Uterus (tissue), 4 donors: ENCODE data around the gene DCP2. TPM values are rescaled to one million over a fixed set of nuclear protein-coding genes. Genes with fewer than 3 reads are reported as not detected.
"Not testable (repeated sequence)": the region's sequence is repeated elsewhere in the genome, so short reads cannot be mapped to it uniquely, and the experiment has no call there.

Source experiments
- DNase-seq, 2 donors: peaks; one replicate each; pipeline ENCODE4 v3.0.0-alpha.2; 2019 to 2020
- H3K27ac ChIP-seq, 2 donors: fragments of 200-600 bp; sonication (generic); 1 replicate in 1 of 2; 2 replicates in 1 of 2; pipeline ENCODE4 v1.5.1; 2016 to 2018
- H3K27me3 ChIP-seq, 2 donors: fragments of 200-600 bp; sonication (generic); one replicate each; pipeline ENCODE4 v1.5.1; 2018 to 2019; ENCODE audit warnings: control low read depth in 1 of 2
- H3K36me3 ChIP-seq, 2 donors: fragments of 200-600 bp; sonication (generic); one replicate each; pipeline ENCODE4 v1.5.1; 2019; ENCODE audit warnings: control low read depth in 1 of 2
- H3K4me1 ChIP-seq, 2 donors: fragments of 200-600 bp; sonication (generic); one replicate each; pipeline ENCODE4 v1.5.1; 2018 to 2019; ENCODE audit warnings: control low read depth in 1 of 2
- H3K4me3 ChIP-seq, 2 donors: fragments of 200-600 bp; sonication (generic); 1 replicate in 1 of 2; 2 replicates in 1 of 2; pipeline ENCODE4 v1.5.1; 2018 to 2019; ENCODE audit warnings: mild to moderate bottlenecking in 1 of 2
- H3K9me3 ChIP-seq, 2 donors: fragments of 200-600 bp; sonication (generic); one replicate each; pipeline ENCODE4 v1.5.1; 2019; ENCODE audit warnings: control low read depth in 1 of 2
- POLR2A ChIP-seq, 2 donors: fragments of 450-650 bp; IDR thresholded peaks; one replicate each; pipeline ENCODE4 v1.6.1; 2016; ENCODE audit warnings: antibody characterized with exemption in 2 of 2, mild to moderate bottlenecking in 1 of 2, moderate library complexity in 1 of 2
- intact Hi-C: fragments of 100-400 bp; cut with DNase I; formaldehyde crosslinking; loops from one replicate; pipeline ENCODE4 v1.15.1; 2023; ENCODE audit warnings: low total_unique reads
- total RNA-seq, 4 donors: library from RNA; depleted of rRNA in 3 of 4; stranded (reverse); fragments of >200 nt in 3 of 4; gene quantifications; one replicate each; pipeline versions ENCODE4 v1.1.0 to v1.2.4, GENCODE V29; 2014 to 2023
- TF ChIP-seq, protein P1 (sequence below), 4 experiments: fragments of 200-600 bp in 2 of 4; fragments of 450-650 bp in 2 of 4; sonication (generic) in 2 of 4; IDR thresholded peaks; one replicate each; pipeline ENCODE4 v1.5.1; 2016 to 2019; ENCODE audit warnings: antibody characterized with exemption in 4 of 4, mild to moderate bottlenecking in 2 of 4, moderate library complexity in 1 of 4
- donor health status: DM: yes; HTN: yes; CAD: no.

Gene DCP2
- total RNA-seq, 4 donors from 2014 or later, result 11.2 to 124 (median 27.6) TPM

GRCh38 chr5:112958093-112959088, 18.2 kb upstream of the DCP2 start:
- H3K27ac ChIP-seq, result peak overlapping the region; percentile 42 to 67
- H3K36me3 ChIP-seq, result no peaks in the 10 kb centered on the region
- TF ChIP-seq POLR2A (IDR thresholded peaks at IDR 0.05), result no peak
- TF ChIP-seq, protein P1, sequence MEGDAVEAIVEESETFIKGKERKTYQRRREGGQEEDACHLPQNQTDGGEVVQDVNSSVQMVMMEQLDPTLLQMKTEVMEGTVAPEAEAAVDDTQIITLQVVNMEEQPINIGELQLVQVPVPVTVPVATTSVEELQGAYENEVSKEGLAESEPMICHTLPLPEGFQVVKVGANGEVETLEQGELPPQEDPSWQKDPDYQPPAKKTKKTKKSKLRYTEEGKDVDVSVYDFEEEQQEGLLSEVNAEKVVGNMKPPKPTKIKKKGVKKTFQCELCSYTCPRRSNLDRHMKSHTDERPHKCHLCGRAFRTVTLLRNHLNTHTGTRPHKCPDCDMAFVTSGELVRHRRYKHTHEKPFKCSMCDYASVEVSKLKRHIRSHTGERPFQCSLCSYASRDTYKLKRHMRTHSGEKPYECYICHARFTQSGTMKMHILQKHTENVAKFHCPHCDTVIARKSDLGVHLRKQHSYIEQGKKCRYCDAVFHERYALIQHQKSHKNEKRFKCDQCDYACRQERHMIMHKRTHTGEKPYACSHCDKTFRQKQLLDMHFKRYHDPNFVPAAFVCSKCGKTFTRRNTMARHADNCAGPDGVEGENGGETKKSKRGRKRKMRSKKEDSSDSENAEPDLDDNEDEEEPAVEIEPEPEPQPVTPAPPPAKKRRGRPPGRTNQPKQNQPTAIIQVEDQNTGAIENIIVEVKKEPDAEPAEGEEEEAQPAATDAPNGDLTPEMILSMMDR (IDR thresholded peaks at IDR 0.05), result no peak
- no peak overlapping the region for H3K4me3 ChIP-seq
- intact Hi-C loops, result no loop called here
- no peaks in the 10 kb centered on the region for H3K27me3 ChIP-seq
- no peaks in the 10 kb centered on the region for H3K9me3 ChIP-seq
- DNase-seq, result peak; percentile 63 to 79
- peaks cover 0 to 11% of the 10 kb centered on the region in 2 donors for H3K4me1 ChIP-seq

- H3K4me3 ChIP-seq, H3K36me3 ChIP-seq, intact Hi-C loops, H3K9me3 ChIP-seq, H3K27me3 ChIP-seq: not testable (repeated sequence)
- DNase-seq, result peak in 1 of 2 donors; percentile 25
- peak overlapping the region in 1 of 2 donors; percentile 7 for H3K27ac ChIP-seq
- peaks cover 0 to 11% of the 10 kb centered on the region in 2 donors for H3K4me1 ChIP-seq
These were observed 16.7 kb upstream of the DCP2 start for GRCh38 chr5:112959872-112960271.

GRCh38 chr5:112960315-112960714, 16.3 kb upstream of the DCP2 start:
- no peaks in the 10 kb centered on the region for H3K27me3 ChIP-seq
- H3K4me1 ChIP-seq, result peaks cover 0 to 11% of the 10 kb centered on the region in 2 donors
- H3K9me3 ChIP-seq, result no peaks in the 10 kb centered on the region
- intact Hi-C loops, result no loop called here
- TF ChIP-seq, protein P1 (IDR thresholded peaks at IDR 0.05), result no peak
- TF ChIP-seq POLR2A (IDR thresholded peaks at IDR 0.05), result no peak
- H3K27ac ChIP-seq, result peak overlapping the region in 1 of 2 donors; percentile 7
- DNase-seq, result no peak
- H3K36me3 ChIP-seq, result no peaks in the 10 kb centered on the region
- no peak overlapping the region for H3K4me3 ChIP-seq

GRCh38 chr5:112960863-112961504, 15.6 kb upstream of the DCP2 start:
- TF ChIP-seq, protein P1 (IDR thresholded peaks at IDR 0.05), result no peak
- no peak for TF ChIP-seq POLR2A (IDR thresholded peaks at IDR 0.05)
- intact Hi-C loops, result no loop called here
- H3K27ac ChIP-seq, result no peak overlapping the region
- peaks cover 0 to 11% of the 10 kb centered on the region in 2 donors for H3K4me1 ChIP-seq
- DNase-seq, result no peak
- no peaks in the 10 kb centered on the region for H3K27me3 ChIP-seq
- H3K36me3 ChIP-seq, result no peaks in the 10 kb centered on the region
- H3K4me3 ChIP-seq, result no peak overlapping the region
- no peaks in the 10 kb centered on the region for H3K9me3 ChIP-seq

DNA sequence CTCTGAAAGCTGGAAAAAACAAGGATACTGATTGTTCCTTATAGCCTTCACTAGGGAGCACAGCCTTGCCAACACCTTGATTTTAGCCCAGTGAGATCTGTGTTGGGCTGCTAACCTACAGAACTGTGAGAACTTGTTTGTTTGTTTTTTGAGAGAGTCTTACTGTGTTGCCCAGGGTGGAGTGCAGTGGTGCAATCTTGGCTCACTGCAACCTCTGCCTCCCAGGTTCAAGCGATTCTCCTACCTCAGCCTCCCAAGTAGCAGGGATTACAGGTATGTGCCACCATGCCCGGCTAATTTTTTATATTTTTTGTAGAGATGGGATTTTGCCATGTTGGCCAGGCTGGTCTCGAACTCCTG, 13.2 kb upstream of the DCP2 start:
- H3K4me3 ChIP-seq, intact Hi-C loops, H3K36me3 ChIP-seq, H3K9me3 ChIP-seq, H3K4me1 ChIP-seq, DNase-seq, H3K27me3 ChIP-seq: not testable (repeated sequence)
- peak overlapping the region; percentile 36 to 62 for H3K27ac ChIP-seq

DNA sequence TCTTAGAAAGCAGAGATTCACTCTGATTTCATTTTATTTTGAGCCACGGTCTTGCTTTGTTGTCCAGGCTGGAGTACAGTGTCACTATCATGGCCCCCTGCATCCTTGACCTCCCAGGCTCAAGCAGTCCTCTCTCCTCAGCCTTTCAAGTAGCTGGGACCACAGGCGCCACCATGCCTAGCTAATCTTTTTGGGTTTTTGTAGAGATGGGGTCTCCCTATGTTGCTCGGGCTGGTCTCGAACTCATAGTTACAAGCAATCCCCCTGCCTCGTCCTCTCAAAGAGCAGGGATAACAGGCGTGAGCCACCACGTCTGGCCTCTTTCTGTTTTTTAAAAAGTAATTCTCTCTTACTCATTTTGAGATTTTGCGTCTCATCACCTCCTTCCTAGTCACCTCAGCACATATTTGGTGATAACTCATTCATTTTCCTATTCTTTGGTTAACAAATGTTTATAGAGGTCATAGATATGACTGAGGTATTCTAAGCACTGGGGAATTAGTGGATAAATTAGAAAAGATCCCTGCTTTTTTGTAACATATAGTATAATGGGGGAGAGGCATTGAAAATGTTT, 10.8 kb upstream of the DCP2 start:
- H3K4me3 ChIP-seq, result no peak overlapping the region
- intact Hi-C loops, result no loop called here
- no peaks in the 10 kb centered on the region for H3K27me3 ChIP-seq
- DNase-seq, result no peak
- TF ChIP-seq POLR2A (IDR thresholded peaks at IDR 0.05), result no peak
- TF ChIP-seq, protein P1 (IDR thresholded peaks at IDR 0.05), result no peak
- no peaks in the 10 kb centered on the region for H3K36me3 ChIP-seq
- no peaks in the 10 kb centered on the region for H3K9me3 ChIP-seq
- H3K27ac ChIP-seq, result no peak overlapping the region
- no peaks in the 10 kb centered on the region for H3K4me1 ChIP-seq
